Measurements from ENCODE around the gene LRP1B. TPM values are rescaled to one million over a fixed set of nuclear protein-coding genes. Genes with fewer than 3 reads are reported as not detected.

LRP1B gene
- total RNA-seq, 2 donors from 2014 or later: 0.52 to 3.0 TPM

DNA sequence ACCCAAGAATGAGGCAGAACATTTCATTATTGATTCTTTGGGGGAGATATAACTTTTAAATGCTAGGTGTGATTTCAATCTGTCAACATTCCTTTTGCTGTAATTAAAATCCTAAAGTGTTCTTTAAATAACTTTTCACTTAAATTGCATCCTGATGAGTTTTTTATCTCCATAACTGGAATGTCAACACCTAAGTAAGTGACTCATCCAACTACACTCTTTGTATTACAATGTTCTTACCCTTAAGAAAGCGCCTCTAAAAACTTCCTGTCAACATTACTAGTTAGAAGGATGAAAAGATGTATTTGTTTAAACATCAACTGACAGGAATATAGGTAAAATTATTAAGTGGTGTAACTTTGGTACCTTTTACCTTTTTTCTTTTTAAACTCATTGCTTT lies 1657.0 kb downstream of the LRP1B start:
- Histone ChIP-seq H3K4me3 (no peak overlapping the region), H3K27me3 (no peaks in the 10 kb centered on the region), H3K4me1 (no peaks in the 10 kb centered on the region), H3K36me3 (replicated peaks in 1 of 2; ENCODE audit: insufficient read depth in 1 of 2, low read depth in 2 of 2) (no peaks in the 10 kb centered on the region), H3K27ac (no peak overlapping the region), H3K9me3 (no peaks in the 10 kb centered on the region)
- TF ChIP-seq POLR2A (IDR thresholded peaks at IDR 0.05): no peak
- TF ChIP-seq, protein P1, sequence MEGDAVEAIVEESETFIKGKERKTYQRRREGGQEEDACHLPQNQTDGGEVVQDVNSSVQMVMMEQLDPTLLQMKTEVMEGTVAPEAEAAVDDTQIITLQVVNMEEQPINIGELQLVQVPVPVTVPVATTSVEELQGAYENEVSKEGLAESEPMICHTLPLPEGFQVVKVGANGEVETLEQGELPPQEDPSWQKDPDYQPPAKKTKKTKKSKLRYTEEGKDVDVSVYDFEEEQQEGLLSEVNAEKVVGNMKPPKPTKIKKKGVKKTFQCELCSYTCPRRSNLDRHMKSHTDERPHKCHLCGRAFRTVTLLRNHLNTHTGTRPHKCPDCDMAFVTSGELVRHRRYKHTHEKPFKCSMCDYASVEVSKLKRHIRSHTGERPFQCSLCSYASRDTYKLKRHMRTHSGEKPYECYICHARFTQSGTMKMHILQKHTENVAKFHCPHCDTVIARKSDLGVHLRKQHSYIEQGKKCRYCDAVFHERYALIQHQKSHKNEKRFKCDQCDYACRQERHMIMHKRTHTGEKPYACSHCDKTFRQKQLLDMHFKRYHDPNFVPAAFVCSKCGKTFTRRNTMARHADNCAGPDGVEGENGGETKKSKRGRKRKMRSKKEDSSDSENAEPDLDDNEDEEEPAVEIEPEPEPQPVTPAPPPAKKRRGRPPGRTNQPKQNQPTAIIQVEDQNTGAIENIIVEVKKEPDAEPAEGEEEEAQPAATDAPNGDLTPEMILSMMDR (IDR thresholded peaks at IDR 0.05): no peak
- ATAC-seq: no peak
- 38 to 51% methylated on average over 1 of the region's 1 CpG for WGBS, 2 donors
- intact Hi-C loops (cut with DNase I): no loop called here
- DNase-seq: no peak

DNA sequence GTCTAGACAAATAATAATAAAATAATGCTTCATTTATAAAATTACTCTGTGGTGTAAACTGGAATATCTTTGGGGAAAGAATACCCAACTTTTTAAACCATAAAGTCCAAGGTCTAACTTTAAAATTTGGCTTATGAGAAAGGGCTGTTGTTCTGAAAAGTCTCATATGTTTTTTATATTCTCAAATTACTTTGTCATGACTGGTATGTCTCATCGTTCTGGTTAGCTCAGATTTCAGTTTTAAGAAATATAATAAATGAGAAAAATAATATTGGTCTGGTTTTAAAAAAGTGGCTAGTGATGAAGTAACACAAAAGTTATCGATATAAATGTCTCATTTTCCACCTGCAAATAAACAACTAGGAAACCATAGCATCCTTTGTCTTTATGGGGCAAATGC lies 1658.1 kb downstream of the LRP1B start:
- DNase-seq (no peak), ATAC-seq (no peak)
- Histone ChIP-seq H3K27ac (no peak overlapping the region), H3K9me3 (no peaks in the 10 kb centered on the region), H3K36me3 (replicated peaks in 1 of 2; ENCODE audit: insufficient read depth in 1 of 2, low read depth in 2 of 2) (no peaks in the 10 kb centered on the region), H3K4me1 (no peaks in the 10 kb centered on the region), H3K27me3 (no peaks in the 10 kb centered on the region), H3K4me3 (no peak overlapping the region)
- WGBS, 2 donors: 65 to 76% methylated on average over 2 of the region's 2 CpGs
- no peak for TF ChIP-seq POLR2A (IDR thresholded peaks at IDR 0.05)
- TF ChIP-seq, protein P1 (IDR thresholded peaks at IDR 0.05): no peak
- intact Hi-C loops (cut with DNase I): no loop called here

DNA sequence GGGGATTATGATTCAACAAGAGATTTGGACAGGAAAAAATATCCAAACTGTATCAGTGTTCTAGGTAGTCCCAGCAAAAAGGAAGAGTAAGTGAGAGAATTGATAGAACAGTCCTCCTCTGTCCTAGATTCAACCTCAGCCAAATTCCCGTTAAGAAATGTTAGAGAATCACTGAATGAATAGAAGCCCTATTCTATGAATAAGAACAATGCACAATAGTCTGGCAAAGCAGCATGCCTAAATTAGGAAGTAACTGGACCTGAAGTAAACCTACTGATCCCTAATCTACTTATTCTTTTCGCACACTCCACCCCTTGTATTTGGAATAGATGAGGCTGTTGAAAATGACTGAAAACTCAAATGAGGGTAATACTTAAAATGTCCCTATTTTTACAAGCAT lies 1665.5 kb downstream of the LRP1B start:
- no peaks in the 10 kb centered on the region for H3K4me1 ChIP-seq
- no peaks in the 10 kb centered on the region for H3K27me3 ChIP-seq
- H3K27ac ChIP-seq: no peak overlapping the region
- WGBS, 2 donors: 79 to 84% methylated on average over 2 of the region's 2 CpGs
- intact Hi-C loops (cut with DNase I): no loop called here
- H3K4me3 ChIP-seq: no peak overlapping the region
- TF ChIP-seq, protein P1 (IDR thresholded peaks at IDR 0.05): no peak
- no peak for TF ChIP-seq POLR2A (IDR thresholded peaks at IDR 0.05)
- H3K9me3 ChIP-seq: no peaks in the 10 kb centered on the region
- ATAC-seq (no peak), DNase-seq (no peak)
- H3K36me3 ChIP-seq (replicated peaks in 1 of 2; ENCODE audit: insufficient read depth in 1 of 2, low read depth in 2 of 2): no peaks in the 10 kb centered on the region

DNA sequence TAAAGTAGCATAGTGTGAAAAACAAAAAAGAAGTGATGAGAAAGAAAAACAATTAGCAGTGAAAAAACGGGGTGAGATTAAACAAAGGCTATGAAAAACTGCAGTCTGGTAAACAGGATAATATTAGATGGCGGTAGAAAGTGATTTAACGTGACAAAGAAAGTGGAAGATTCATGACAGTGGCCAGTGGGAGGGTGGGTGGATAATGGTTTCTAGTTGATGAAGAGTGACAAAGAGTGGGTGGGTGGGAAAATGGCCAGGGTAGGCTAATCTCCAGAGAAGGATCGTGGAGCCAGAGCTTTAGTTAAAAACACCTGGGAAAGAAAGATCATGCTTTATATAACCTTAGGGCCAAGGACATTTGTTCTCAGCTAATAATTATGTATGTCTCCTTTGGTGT lies 1667.8 kb downstream of the LRP1B start:
- no peaks in the 10 kb centered on the region for H3K36me3 ChIP-seq (replicated peaks in 1 of 2; ENCODE audit: insufficient read depth in 1 of 2, low read depth in 2 of 2)
- no peak for TF ChIP-seq POLR2A (IDR thresholded peaks at IDR 0.05)
- TF ChIP-seq, protein P1 (IDR thresholded peaks at IDR 0.05): no peak
- H3K9me3 ChIP-seq: no peaks in the 10 kb centered on the region
- ATAC-seq (no peak), DNase-seq (no peak)
- intact Hi-C loops (cut with DNase I): no loop called here
- no peak overlapping the region for H3K27ac ChIP-seq
- H3K27me3 ChIP-seq: no peaks in the 10 kb centered on the region
- H3K4me1 ChIP-seq: no peaks in the 10 kb centered on the region
- WGBS, 2 donors: 47 to 51% methylated on average over 4 of the region's 4 CpGs
- H3K4me3 ChIP-seq: no peak overlapping the region

DNA sequence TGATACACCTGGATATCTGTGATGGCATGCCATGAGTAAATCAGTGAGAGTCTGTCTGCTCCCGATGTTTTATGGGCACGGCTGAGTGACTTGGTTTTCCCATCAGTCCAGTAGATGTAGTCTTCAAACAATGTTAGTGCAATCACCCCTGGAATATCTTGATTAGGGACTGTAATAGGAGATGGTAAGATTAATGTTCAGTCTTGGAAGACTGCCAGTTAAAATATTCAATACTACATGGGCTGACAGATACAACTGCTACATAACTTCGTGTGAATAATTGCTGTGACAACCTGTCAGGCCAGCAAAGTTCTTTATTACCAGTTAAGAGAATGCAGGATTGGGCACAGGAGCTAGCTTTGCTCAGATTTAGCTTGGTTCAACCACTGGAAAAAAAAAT lies 1673.3 kb downstream of the LRP1B start:
- ATAC-seq: no peak
- 36 to 39% methylated on average over 3 of the region's 3 CpGs for WGBS, 2 donors
- no peak for TF ChIP-seq POLR2A (IDR thresholded peaks at IDR 0.05)
- TF ChIP-seq, protein P1 (IDR thresholded peaks at IDR 0.05): no peak
- intact Hi-C loops (cut with DNase I): no loop called here
- Histone ChIP-seq H3K4me3 (no peak overlapping the region), H3K27ac (no peak overlapping the region), H3K27me3 (no peaks in the 10 kb centered on the region), H3K4me1 (peaks cover 4% of the 10 kb centered on the region), H3K9me3 (no peaks in the 10 kb centered on the region), H3K36me3 (replicated peaks in 1 of 2; ENCODE audit: insufficient read depth in 1 of 2, low read depth in 2 of 2) (no peaks in the 10 kb centered on the region)
- DNase-seq: no peak
